Natural killer cell (primary cell): ENCODE results near the gene OR5AR1. TPM values are rescaled to one million over a fixed set of nuclear protein-coding genes. Genes with fewer than 3 reads are reported as not detected.
"Not testable (repeated sequence)": the region's sequence is repeated elsewhere in the genome, so short reads cannot be mapped to it uniquely, and the experiment has no call there.

Experiments
- ATAC-seq, 3 donors: fragments of 150-1000 bp in 2 of 3; fragments of 200-7000 bp in 1 of 3; cut with Tn5 transposase; 1 replicate in 1 of 3; 2 replicates in 2 of 3; pipeline ENCODE4 v1.10.0; 2021; ENCODE audit warnings: mild to moderate bottlenecking in 2 of 3, moderate library complexity in 2 of 3
- DNase-seq, 2 donors: peaks; one replicate each; pipeline versions ENCODE4 v3.0.0 to v3.0.0-alpha.2; 2013 to 2021; ENCODE audit warnings: mixed read lengths in 1 of 2
- H3K27ac ChIP-seq: one replicate; pipeline ENCODE4 v1.5.1; 2013; ENCODE audit warnings: mild to moderate bottlenecking, low read length
- H3K27me3 ChIP-seq: one replicate; pipeline ENCODE4 v1.6.1; 2013; ENCODE audit warnings: low read length; ENCODE audit not compliant: control insufficient read depth, insufficient read depth
- H3K36me3 ChIP-seq: one replicate; pipeline ENCODE4 v1.6.1; 2013; ENCODE audit warnings: low read length; ENCODE audit not compliant: control insufficient read depth, insufficient read depth
- H3K4me1 ChIP-seq: one replicate; pipeline ENCODE4 v1.6.1; 2013; ENCODE audit warnings: low read length; ENCODE audit not compliant: control insufficient read depth, insufficient read depth
- H3K4me3 ChIP-seq: one replicate; pipeline ENCODE4 v1.5.1; 2013; ENCODE audit warnings: low read length
- H3K9me3 ChIP-seq: one replicate; pipeline ENCODE4 v1.6.1; 2013; ENCODE audit warnings: low read length; ENCODE audit not compliant: control insufficient read depth, insufficient read depth
- H3K27ac Mint-ChIP-seq, 2 donors: one replicate each; pipeline ENCODE4 v1.8.0; 2022; ENCODE audit warnings: mild to moderate bottlenecking in 2 of 2, mixed read lengths in 2 of 2, moderate library complexity in 1 of 2
- H3K27me3 Mint-ChIP-seq, 2 donors: one replicate each; pipeline ENCODE4 v1.8.0; 2022; ENCODE audit warnings: low read depth in 2 of 2, mixed read lengths in 2 of 2
- H3K36me3 Mint-ChIP-seq: one replicate; pipeline ENCODE4 v1.8.0; 2022; ENCODE audit warnings: mixed read lengths
- H3K4me1 Mint-ChIP-seq, 2 donors: one replicate each; pipeline ENCODE4 v1.8.0; 2022; ENCODE audit warnings: mixed read lengths in 2 of 2
- H3K4me3 Mint-ChIP-seq: one replicate; pipeline ENCODE4 v1.8.0; 2022; ENCODE audit warnings: mild to moderate bottlenecking, moderate library complexity, mixed read lengths
- H3K9me3 Mint-ChIP-seq, 2 donors: one replicate each; pipeline ENCODE4 v1.8.0; 2022; ENCODE audit warnings: mixed read lengths in 2 of 2
- CTCF ChIP-seq: fragments of 200-600 bp; IDR thresholded peaks from one replicate; pipeline ENCODE4 v1.8.0; 2022; ENCODE audit warnings: antibody characterized with exemption
- WGBS: methylation state at CpG from one replicate; pipeline ENCODE4 v1.1.7; 2013; ENCODE audit warnings: missing lambda C conversion rate; ENCODE audit not compliant: insufficient coverage; 5-methylcytosine and 5-hydroxymethylcytosine counted together
- intact Hi-C: fragments of 100-400 bp; cut with micrococcal nuclease; formaldehyde crosslinking; loops from one replicate; pipeline ENCODE4 v1.14.2; 2022
- total RNA-seq, 4 donors: library from RNA; stranded (reverse); fragments of 120-200 nt in 1 of 4; gene quantifications; one replicate each; pipeline versions ENCODE4 v1.2.3 to v1.2.4, GENCODE V29; 2013 to 2022

OR5AR1 gene
- total RNA-seq, 3 donors from 2014 or later (not counting 1 experiment from before 2014, with no cell fraction given): not detected

- H3K27me3 ChIP-seq: no peaks in the 10 kb centered on the region
- H3K27me3 Mint-ChIP-seq: no peaks in the 10 kb centered on the region
- no peak overlapping the region for H3K4me3 ChIP-seq
- no peaks in the 10 kb centered on the region for H3K4me1 Mint-ChIP-seq
- peaks cover 9 to 11% of the 10 kb centered on the region in 2 donors for H3K9me3 Mint-ChIP-seq
- no peaks in the 10 kb centered on the region for H3K4me1 ChIP-seq
- ATAC-seq: no peak
- H3K4me3 Mint-ChIP-seq: no peak overlapping the region
- H3K9me3 ChIP-seq: peaks cover 5% of the 10 kb centered on the region
- 37% methylated on average over 2 of the region's 3 CpGs for WGBS
- DNase-seq: no peak
- no peak for TF ChIP-seq CTCF
- no peak overlapping the region for H3K27ac ChIP-seq
- intact Hi-C loops: no loop called here
- H3K36me3 Mint-ChIP-seq: no peaks in the 10 kb centered on the region
- H3K27ac Mint-ChIP-seq: no peak overlapping the region
- no peaks in the 10 kb centered on the region for H3K36me3 ChIP-seq
Measured at GRCh38 chr11:56659755-56660154, 3.7 kb upstream of the OR5AR1 start.

- peaks cover 10 to 11% of the 10 kb centered on the region in 2 donors for H3K9me3 Mint-ChIP-seq
- H3K27ac Mint-ChIP-seq: no peak overlapping the region
- Histone ChIP-seq H3K9me3 (no peaks in the 10 kb centered on the region), H3K27ac (no peak overlapping the region), H3K27me3 (no peaks in the 10 kb centered on the region), H3K4me3 (no peak overlapping the region), H3K4me1 (no peaks in the 10 kb centered on the region), H3K36me3 (no peaks in the 10 kb centered on the region)
- H3K4me1 Mint-ChIP-seq: no peaks in the 10 kb centered on the region
- intact Hi-C loops: no loop called here
- no peak overlapping the region for H3K4me3 Mint-ChIP-seq
- H3K36me3 Mint-ChIP-seq: no peaks in the 10 kb centered on the region
- H3K27me3 Mint-ChIP-seq: no peaks in the 10 kb centered on the region
- WGBS: no CpG with 5 or more reads among the region's 2 CpGs
- ATAC-seq (no peak), DNase-seq (no peak)
- no peak for TF ChIP-seq CTCF
Measured at GRCh38 chr11:56670984-56671383, 7.5 kb downstream of the OR5AR1 start.

- ATAC-seq (no peak), DNase-seq (no peak)
- H3K36me3 ChIP-seq: no peaks in the 10 kb centered on the region
- peaks cover 3% of the 10 kb centered on the region for H3K9me3 ChIP-seq
- no peak overlapping the region for H3K4me3 ChIP-seq
- no peaks in the 10 kb centered on the region for H3K27me3 ChIP-seq
- H3K4me1 ChIP-seq: no peaks in the 10 kb centered on the region
- H3K27ac ChIP-seq: no peak overlapping the region
- Mint-ChIP-seq H3K4me1 (no peaks in the 10 kb centered on the region), H3K27me3 (no peaks in the 10 kb centered on the region), H3K36me3 (no peaks in the 10 kb centered on the region), H3K27ac (no peak overlapping the region), H3K9me3 (peaks cover 10 to 11% of the 10 kb centered on the region in 2 donors), H3K4me3 (no peak overlapping the region)
- no peak for TF ChIP-seq CTCF
- 57% methylated on average over 1 of the region's 1 CpG for WGBS
- intact Hi-C loops: no loop called here
Measured at GRCh38 chr11:56688554-56689100, 25.1 kb downstream of the OR5AR1 start.

- H3K36me3 ChIP-seq, DNase-seq: not testable (repeated sequence)
- WGBS: 95% methylated on average over 2 of the region's 3 CpGs
Measured at GRCh38 chr11:56691179-56691578, 27.7 kb downstream of the OR5AR1 start.

More at GRCh38 chr11:56691179-56691578, 27.7 kb downstream of the OR5AR1 start:
- H3K27ac ChIP-seq, intact Hi-C loops, H3K4me3 ChIP-seq, H3K4me1 Mint-ChIP-seq, H3K27me3 ChIP-seq, H3K36me3 Mint-ChIP-seq, H3K27me3 Mint-ChIP-seq, ATAC-seq, H3K9me3 ChIP-seq, H3K4me1 ChIP-seq, H3K27ac Mint-ChIP-seq, H3K4me3 Mint-ChIP-seq: not testable (repeated sequence)
- H3K9me3 Mint-ChIP-seq: peaks cover 8 to 11% of the 10 kb centered on the region in 2 donors
